ENCODE measurements around the gene ADAMTS13.

ADAMTS13 gene

GRCh38 chr9:133490865-133491655, 68.9 kb downstream of the ADAMTS13 start:
- DNase-seq (ENCODE audit: low read depth) = no peak

GRCh38 chr9:133491656-133491925, 69.4 kb downstream of the ADAMTS13 start:
- no peak for DNase-seq (ENCODE audit: low read depth)

- DNase-seq (ENCODE audit: low read depth) = no peak
Observed at GRCh38 chr9:133492061-133493021, 70.2 kb downstream of the ADAMTS13 start.

DNA sequence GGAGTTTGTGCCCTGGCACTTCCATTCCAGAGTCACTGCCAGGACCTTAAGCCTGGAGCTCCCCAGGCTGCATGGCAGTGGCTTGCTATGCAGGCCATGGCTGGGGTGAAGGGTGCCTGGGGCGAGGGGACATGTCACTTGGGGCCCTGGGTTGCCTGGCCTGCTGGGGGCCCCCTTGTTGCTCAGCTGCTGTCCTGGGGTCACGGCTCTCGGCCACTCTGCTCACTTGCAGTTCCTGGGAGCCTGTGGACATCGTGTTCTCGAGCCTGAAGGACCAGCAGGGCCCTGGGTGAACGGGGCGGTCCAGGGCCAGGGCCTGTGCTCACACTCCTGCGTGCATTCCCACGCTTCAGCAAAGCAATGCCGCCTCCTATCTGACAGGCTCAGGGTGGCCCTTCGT, 71.3 kb downstream of the ADAMTS13 start:
- no peak for DNase-seq (ENCODE audit: low read depth)

DNA sequence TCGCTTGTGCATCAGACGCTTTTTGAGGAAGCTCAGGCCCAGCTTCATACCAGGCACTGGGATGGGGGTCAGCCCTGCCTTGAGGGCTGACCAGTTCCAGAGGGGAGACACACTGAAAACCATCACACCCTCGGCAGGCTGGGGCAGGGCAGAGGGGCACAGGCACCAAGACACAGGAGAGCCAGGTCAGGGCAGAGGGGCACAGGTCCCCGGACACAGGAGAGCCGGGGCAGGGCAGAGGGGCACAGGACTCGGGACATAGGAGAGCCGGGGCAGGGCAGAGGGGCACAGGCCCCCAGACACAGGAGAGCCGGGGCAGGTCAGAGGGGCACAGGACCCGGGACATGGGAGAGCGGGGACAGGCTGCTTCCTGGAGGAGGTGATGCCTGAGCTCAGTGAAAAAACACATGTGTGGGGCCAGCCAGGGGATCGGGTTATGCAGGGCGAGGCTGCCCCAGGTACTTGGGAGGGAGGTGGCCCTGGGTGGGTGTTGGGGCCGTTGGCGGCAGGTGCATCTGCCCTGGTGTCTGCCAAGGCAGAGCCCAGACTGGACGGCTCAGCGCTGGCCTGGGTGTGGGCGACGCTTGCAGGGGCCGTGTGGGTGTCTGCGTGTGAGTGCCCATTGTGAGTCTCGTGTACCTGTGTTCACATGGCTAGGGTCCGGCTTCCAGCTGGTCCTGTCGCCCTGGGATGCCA, 71.8 kb downstream of the ADAMTS13 start:
- no peak for DNase-seq (ENCODE audit: low read depth)

GRCh38 chr9:133494636-133495326, 72.6 kb downstream of the ADAMTS13 start:
- DNase-seq (ENCODE audit: low read depth) = no peak

- DNase-seq (ENCODE audit: low read depth) = no peak
Observed at GRCh38 chr9:133495327-133496293, 73.4 kb downstream of the ADAMTS13 start.

- DNase-seq (ENCODE audit: low read depth) = no peak
Observed at GRCh38 chr9:133496861-133497842, 75.0 kb downstream of the ADAMTS13 start.

DNA sequence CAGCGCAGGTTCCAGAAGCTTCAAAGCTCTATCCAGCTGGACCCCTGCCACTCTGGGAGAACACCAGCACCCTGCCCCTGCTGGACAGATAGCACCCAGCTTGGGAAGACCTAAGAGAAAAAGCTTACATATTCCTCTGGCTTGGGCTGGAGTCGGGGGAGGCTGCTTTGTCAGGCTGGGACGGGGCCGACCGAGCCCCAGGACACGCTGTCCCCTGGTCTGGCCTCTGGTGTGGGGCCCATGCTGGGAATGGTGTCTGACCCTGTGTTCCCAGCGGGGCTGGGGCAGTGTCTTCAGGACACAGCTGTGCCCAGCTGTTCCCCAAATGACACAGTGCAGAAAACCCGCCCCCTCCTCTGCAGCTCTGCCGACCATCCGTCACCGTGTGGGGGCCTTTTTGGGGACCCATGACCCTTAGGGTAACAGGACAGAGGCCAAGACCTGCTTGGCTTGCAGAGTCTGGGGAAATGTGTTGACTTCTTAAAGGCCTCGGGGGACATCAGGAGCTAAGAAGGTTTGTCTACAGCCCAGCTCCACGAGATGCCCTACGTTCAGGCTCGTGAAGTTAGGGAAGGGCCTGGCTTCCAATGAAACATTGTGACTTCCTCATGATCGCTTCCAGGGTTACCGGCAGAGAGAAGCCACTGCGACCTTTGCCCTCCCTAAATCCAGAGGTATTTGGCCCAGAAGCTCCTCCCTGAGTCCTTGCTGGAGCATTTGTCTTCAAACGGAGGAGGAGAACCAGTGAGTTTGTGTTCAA, 77.1 kb downstream of the ADAMTS13 start:
- no peak for DNase-seq (ENCODE audit: low read depth)

GRCh38 chr9:133499892-133500270, 77.7 kb downstream of the ADAMTS13 start:
- DNase-seq (ENCODE audit: low read depth) = no peak

GRCh38 chr9:133502112-133502511, 79.9 kb downstream of the ADAMTS13 start:
- DNase-seq (ENCODE audit: low read depth) = no peak

- no peak for DNase-seq (ENCODE audit: low read depth)
Observed at GRCh38 chr9:133505186-133505830, 83.1 kb downstream of the ADAMTS13 start.

GRCh38 chr9:133505901-133506652, 83.9 kb downstream of the ADAMTS13 start:
- no peak for DNase-seq (ENCODE audit: low read depth)

DNA sequence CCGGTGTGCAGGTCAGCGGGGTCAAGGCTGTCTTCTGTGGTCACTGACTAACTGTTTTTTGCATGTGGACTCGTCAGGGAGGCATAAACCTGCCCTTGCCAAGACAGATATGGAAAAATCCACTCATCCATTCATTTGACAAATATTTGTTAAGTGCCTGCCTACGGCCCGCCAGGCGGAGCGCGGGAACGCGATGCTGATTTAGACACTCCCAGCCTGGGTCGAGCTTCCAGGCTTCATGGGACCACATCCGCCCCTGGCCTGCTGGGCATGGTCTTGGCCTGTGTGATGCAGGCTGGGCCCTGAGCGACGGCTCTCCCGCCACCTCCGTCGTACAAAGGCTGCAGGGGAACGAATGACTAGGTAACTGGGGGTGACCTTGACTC, 84.5 kb downstream of the ADAMTS13 start:
- DNase-seq (ENCODE audit: low read depth) = no peak

DNA sequence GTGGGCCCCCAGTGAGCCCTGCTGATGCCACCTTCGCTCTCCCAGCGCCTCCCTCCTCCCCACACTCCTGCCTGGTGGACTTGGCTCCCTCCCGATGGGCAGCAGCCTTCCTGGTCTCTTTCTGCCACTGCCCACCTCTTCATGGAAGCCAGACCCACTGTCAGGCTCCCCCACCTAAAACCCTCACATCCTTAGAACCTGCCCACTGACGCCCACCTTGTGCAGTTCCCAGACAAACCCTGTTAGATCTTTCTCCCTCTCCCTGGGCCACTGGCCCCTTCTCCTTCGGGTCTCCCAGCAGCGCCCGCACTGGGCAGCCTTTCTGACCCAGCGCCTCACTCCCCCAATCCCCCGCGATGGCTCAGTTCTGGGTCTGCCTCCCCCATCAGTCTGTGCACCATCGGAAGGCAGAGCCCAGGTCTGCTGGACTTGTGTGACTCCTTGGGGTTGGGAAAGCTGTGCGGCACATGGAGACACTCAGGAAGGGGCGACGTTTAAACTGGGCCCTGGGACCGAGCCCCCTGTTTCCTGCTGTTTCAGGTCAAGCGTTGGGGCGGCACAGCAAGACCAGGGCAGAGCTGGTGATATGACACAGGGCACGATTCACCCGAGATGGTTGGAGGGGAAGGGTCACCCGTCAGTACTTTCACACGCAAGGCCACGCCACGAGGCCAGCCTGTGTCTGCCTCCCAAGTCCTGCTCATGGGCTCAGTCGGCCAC, 85.2 kb downstream of the ADAMTS13 start:
- no peak for DNase-seq (ENCODE audit: low read depth)

DNA sequence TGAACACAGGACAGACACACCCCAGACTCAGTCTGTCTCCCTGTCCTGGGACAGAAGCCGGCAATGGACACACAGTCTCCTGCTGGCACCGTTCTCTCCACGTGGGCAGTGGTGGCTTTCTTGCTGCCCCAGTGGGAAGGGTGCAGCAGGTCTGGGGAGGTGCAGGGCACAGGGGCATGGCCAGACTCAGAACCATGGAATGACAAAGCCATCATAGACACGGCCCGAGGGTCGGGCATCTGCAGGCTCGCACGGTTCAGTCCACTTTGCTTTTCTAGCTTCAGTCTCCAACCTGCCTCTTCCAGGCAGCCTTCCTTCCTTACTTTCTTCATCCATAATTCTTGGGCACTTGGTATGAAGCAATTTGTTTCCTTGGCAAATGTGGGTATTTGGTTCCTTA, 85.9 kb downstream of the ADAMTS13 start:
- DNase-seq (ENCODE audit: low read depth) = no peak

Measured in T-helper 22 cell (primary cell).